GM12864 (cell line): Measurements from ENCODE around the gene MFGE8.

Experiments
- DNase-seq: peaks from one replicate; pipeline ENCODE4 v3.0.0-alpha.2; 2011; ENCODE audit warnings: low read depth
- H3K4me3 ChIP-seq: 2 replicates; pipeline ENCODE4 v1.5.1; 2011; ENCODE audit warnings: mild to moderate bottlenecking, low read depth, low read length, control low read depth
- TF ChIP-seq, protein P1 (sequence below): IDR thresholded peaks from 2 replicates; pipeline ENCODE4 v1.5.1; 2011; ENCODE audit warnings: low read depth, mild to moderate bottlenecking, moderate library complexity, low read length, control low read depth, inconsistent platforms; ENCODE audit errors: missing control alignments

Gene MFGE8

DNA sequence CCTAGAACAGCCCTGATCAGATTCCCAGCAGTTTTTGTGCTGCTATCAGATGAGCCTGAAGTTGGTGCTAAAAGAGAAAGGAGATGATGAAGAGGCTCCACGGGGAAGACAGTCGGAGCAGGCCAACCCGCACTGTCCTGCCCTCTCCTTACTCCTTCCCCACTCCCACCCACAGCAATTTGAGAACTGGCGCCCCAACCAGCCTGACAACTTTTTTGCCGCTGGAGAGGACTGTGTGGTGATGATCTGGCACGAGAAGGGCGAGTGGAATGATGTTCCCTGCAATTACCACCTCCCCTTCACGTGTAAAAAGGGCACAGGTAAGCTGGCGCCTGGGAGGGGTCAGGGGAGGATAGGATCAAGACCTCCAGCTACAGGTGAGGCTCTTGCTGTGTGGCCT lies 40.5 kb downstream of the MFGE8 start:
- no peak for DNase-seq
- no peak overlapping the region for H3K4me3 ChIP-seq
- TF ChIP-seq, protein P1, sequence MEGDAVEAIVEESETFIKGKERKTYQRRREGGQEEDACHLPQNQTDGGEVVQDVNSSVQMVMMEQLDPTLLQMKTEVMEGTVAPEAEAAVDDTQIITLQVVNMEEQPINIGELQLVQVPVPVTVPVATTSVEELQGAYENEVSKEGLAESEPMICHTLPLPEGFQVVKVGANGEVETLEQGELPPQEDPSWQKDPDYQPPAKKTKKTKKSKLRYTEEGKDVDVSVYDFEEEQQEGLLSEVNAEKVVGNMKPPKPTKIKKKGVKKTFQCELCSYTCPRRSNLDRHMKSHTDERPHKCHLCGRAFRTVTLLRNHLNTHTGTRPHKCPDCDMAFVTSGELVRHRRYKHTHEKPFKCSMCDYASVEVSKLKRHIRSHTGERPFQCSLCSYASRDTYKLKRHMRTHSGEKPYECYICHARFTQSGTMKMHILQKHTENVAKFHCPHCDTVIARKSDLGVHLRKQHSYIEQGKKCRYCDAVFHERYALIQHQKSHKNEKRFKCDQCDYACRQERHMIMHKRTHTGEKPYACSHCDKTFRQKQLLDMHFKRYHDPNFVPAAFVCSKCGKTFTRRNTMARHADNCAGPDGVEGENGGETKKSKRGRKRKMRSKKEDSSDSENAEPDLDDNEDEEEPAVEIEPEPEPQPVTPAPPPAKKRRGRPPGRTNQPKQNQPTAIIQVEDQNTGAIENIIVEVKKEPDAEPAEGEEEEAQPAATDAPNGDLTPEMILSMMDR = no peak

- DNase-seq = no peak
- TF ChIP-seq, protein P1 = no peak
- no peak overlapping the region for H3K4me3 ChIP-seq
Measured at GRCh38 chr15:88872106-88872505, 41.1 kb downstream of the MFGE8 start.

- TF ChIP-seq, protein P1 = no peak
- no peak overlapping the region for H3K4me3 ChIP-seq
- no peak for DNase-seq
Measured at GRCh38 chr15:88871313-88871712, 41.9 kb downstream of the MFGE8 start.

GRCh38 chr15:88866295-88866881 lies 46.8 kb downstream of the MFGE8 start:
- TF ChIP-seq, protein P1 = no peak
- no peak for DNase-seq
- H3K4me3 ChIP-seq = no peak overlapping the region

GRCh38 chr15:88865498-88866099 lies 47.6 kb downstream of the MFGE8 start:
- H3K4me3 ChIP-seq = no peak overlapping the region
- TF ChIP-seq, protein P1 = no peak
- no peak for DNase-seq

DNA sequence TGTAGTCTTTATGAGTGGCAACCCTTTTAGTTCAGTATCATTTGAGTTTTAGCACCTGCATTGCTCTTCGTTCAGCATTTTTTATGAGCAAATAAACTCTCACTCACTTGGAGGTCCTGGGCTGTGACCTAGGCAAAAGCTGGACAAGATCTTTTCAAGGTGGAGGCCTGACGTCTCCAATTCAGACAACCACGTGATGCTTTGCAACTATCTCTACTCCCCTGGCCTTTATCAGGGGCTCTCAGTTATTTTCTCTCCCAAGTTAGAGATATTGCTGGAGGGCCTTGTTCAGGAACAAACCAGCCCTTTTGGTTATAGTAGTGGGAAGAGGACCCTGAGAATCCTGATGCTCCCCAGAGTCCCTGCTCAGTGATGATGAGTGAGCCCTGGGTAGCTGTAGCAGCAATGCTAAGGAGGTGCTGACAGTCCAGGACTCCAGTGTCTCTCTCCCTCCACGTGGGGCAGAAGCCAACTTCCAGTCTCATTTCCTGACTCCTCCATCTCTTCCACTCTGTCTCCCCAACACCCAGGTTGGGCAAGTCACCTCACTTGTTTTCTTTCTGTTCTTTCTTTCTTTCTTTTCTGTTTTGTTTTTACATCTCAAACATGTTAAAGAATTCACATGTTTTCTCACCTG lies 48.2 kb downstream of the MFGE8 start:
- DNase-seq = no peak
- H3K4me3 ChIP-seq = no peak overlapping the region
- TF ChIP-seq, protein P1 = no peak
